NCI-H1694 (cell line): ENCODE measurements around the gene SERPINB6.
A peak's percentile ranks its signal among the peaks of the same experiment; 100 is the strongest.
"Not testable (repeated sequence)": the region's sequence is repeated elsewhere in the genome, so short reads cannot be mapped to it uniquely, and the experiment has no call there.

ENCODE experiments used
- DNase-seq: peaks from one replicate; lab custom pipeline; 2025; lab: John Stamatoyannopoulos, UW

Gene SERPINB6

GRCh38 chr6:2999618-3000557 is 28.5 kb upstream of the SERPINB6 start, which contains the start of gene NQO2:
Gene NQO2 (plus strand): TSS chr6:2999894. CDS start chr6:3006553, 6,659 bp downstream.
- DNase-seq: peak; percentile 56

DNA sequence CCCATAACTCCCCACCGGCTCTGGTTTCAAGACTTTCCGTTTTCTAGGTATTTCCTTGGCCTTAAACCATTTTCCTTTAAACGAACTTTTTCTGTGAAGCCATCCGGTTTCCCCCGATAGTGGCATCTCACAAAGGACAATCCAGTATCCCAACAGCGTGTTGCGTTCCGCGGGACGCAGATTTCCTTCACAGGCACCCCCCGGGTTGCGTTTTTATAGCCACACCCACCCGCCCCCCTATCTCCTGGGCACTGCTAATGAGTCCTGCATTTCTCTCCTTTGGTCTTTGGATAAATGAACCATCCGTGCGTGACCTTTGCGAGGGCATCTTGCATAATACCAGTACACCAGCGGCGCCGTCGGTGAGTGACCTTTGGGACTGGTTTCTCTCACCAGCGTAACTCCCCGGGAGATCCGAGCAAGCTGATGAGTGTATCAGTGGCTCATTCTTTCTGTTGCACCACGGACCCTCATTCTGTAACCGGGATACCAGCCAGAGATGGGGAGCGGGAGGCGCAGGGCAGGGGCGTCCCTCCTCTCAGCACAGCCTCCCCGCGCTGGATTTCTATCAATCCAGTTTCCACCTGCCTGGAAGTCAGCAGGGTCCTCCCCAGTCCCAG is 27.7 kb upstream of the SERPINB6 start:
- no peak for DNase-seq

GRCh38 chr6:2998249-2998997 is 27.1 kb upstream of the SERPINB6 start:
- not testable (repeated sequence) for DNase-seq

- no peak for DNase-seq
Observed at GRCh38 chr6:2993755-2994317, 22.5 kb upstream of the SERPINB6 start.

GRCh38 chr6:2992330-2992979 is 21.1 kb upstream of the SERPINB6 start:
- no peak for DNase-seq

- DNase-seq: no peak
Observed at GRCh38 chr6:2990932-2991506, 19.7 kb upstream of the SERPINB6 start.

GRCh38 chr6:2990248-2990931 is 19.0 kb upstream of the SERPINB6 start:
- DNase-seq: no peak

GRCh38 chr6:2989332-2990247 is 18.2 kb upstream of the SERPINB6 start:
- peak; percentile 91 for DNase-seq

DNA sequence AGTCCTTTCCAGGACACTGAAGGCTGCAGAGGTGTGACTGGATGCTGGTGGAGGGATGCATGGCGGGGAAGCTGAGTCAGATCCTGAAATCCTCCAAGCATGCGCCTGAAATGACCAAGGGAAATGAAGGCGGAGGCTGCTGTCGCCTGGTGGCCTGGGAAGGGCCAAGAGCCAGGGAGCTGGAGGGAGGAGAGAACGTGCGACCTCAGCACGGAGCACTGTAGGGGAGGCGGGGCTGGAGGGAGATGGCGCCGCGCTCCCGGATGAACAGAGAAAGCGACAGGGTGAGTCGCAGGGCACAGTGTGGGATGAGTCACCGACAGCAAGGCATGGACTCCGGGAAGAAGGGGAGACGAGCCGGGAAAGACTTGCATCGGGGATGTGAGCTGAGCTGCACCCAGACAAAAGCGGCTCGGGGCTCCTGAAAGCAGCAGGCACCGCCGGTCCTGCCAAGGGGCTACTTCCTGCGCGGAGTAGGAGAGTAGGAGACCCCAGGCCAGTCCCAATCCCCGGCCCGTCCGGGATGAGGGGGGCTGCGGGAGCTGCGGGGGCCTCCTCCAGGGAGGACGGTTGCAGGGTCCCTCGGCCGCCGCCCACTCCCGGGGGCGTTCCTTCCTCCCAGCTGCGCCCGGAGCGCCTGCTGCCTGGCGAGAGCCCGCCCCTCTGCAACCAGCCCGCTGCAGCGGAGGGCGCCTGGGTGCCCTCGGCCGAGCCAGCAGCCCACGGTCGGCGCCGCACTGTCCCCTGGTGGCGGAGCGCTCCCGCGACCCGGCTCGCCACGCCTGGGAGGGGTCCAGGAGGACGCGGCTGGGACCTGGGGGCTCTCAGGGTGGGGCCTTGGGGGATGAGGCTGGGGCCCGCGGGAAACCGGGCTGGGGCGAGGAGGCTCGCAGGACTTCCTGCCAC is 17.3 kb upstream of the SERPINB6 start:
- DNase-seq: peak; percentile 56

DNA sequence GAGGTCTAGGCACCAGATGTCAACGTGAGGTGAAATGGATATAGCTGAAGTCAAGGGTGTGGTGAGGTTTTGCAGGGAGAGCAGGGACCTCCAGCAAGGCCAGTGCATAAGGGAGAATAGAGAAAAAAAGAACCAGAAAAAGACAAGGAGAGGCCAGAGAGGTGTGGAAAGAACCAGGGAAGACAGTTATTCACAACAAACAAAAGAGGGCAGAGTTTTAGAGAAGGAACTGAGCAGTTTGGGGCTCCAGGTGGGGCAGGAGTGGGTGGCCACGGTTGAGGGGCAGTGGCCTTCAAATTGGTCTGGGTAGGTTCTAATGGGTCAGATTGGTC is 16.7 kb upstream of the SERPINB6 start:
- no peak for DNase-seq

- DNase-seq: no peak
Observed at GRCh38 chr6:2986722-2987221, 15.4 kb upstream of the SERPINB6 start.

GRCh38 chr6:2984738-2985406 is 13.5 kb upstream of the SERPINB6 start:
- no peak for DNase-seq

DNA sequence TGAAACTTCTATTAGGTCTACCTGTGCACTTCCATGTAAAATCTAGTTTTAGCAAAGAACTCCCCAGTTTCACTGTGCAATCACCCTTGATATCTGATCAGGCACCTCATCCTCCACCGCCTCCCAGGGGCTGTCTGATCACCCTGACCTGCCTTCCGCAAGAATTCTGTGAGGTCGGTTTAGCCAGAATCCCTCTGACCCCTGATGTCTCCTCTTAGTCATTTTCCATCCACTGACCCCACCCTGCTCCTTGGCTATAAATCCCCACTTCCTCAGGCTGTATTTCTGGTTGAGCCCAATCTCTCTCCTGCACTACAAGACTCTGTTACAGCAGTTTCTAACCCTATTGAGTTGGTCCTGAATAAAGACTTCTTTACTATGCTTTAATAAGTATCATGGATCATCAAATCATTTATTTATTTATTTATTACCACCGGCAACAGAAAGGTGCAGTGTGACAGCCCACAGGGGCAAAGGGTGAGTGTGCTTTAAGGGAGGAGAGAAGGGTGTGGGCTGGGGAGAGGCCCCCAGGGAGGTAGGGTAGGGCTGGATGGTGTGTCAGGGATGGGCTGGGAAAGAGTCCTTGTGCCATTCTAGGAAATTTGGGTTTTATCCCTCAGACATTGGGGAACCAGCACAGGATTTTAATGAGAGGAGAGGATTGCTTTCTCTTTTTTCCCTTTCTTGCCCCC is 11.2 kb upstream of the SERPINB6 start:
- no peak for DNase-seq

DNA sequence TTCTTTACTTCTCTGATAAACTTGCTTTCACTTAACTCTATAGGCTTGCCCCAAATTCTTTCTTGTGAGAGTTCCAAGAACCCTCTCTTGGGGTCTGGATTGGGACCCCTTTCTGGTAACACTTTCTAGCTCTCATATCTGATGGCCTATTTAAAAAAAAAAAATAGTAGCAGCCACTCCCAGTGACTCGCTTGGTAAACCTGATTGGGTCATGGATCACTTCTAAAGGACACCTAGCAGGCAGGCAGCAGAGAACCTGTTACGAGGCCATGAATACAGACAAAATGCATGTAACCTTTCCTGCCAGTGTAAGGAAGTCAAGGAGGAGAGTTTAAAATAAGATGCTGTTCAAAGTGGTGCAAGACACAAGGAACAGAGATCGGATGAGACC is 9.1 kb upstream of the SERPINB6 start:
- no peak for DNase-seq

DNA sequence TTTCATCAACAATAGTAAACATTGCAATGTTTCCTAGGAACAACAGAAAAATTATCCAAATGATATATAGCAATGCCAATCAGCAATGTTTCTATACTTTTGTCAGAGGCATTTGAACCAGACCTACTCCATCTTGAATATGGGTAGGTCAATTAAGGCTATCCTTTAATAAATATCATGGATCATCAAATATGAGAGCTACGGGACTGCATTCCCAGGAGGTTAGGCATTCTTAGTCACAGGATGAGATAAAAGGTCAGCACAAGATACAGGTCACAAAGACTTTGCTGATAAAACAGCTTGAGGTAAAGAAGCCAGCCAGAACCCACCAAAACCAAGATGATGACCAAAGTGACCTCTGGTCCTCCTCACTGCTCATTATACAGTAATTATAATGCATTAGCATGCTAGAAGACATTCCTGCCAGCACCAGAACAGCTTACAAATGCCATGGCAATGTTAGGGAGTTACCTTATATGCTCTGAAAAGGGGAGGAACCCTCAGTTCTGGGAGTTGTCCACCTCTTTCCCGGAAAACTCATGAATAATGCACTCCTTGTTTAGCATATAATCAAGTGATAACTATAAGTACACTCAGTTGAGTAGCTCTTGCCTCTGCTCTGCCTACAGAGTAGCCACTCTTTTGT is 8.6 kb upstream of the SERPINB6 start:
- no peak for DNase-seq

- no peak for DNase-seq
Observed at GRCh38 chr6:2978923-2979322, 7.6 kb upstream of the SERPINB6 start.
